GM12875 (cell line): Measurements from ENCODE around the gene IQCE.

Experiments used
- H3K4me3 ChIP-seq: one replicate; pipeline ENCODE4 v1.5.1; 2011; ENCODE audit warnings: low read depth, low read length, control low read depth
- CTCF ChIP-seq: IDR thresholded peaks from 2 replicates; pipeline ENCODE4 v1.5.1; 2011; ENCODE audit warnings: low read depth, mild to moderate bottlenecking, control low read depth, inconsistent platforms, low read length, moderate library complexity, borderline replicate concordance; ENCODE audit not compliant: insufficient read depth

The IQCE gene

DNA sequence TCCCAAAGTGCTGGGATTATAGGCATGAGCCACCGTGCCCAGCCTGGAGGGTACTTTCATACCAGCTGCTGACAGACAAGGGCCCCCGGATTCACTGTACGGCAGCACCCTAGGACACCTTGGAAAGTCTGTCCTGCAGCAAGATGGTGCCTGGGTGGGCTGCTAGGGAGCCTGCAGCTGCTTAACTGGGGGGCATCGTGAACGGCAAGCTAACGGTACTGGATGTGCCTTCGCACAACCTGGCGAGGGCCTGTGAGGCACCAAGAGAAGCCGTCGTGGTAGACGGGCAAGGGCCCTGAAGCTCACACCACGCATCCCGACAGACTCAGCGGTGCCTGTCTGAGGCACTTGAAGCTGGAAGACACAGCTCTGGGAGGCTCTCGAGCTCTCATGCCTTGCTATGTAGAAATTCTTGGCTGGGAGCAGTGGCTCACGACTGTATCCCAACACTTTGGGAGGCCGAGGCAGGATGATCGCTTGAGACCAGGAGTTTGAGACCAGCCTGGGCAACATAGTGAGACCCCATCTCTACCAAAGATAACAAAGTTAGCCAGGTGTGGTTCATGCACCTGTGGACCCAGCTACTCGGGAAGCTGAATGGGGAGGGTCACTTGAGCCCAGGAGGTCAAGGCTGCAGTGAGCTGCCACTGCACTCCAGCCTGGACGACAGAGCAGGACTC lies 12.9 kb upstream of the IQCE start:
- TF ChIP-seq CTCF: no peak
- H3K4me3 ChIP-seq: no peak overlapping the region

GRCh38 chr7:2546776-2547586 lies 11.8 kb upstream of the IQCE start:
- TF ChIP-seq CTCF: no peak
- no peak overlapping the region for H3K4me3 ChIP-seq

DNA sequence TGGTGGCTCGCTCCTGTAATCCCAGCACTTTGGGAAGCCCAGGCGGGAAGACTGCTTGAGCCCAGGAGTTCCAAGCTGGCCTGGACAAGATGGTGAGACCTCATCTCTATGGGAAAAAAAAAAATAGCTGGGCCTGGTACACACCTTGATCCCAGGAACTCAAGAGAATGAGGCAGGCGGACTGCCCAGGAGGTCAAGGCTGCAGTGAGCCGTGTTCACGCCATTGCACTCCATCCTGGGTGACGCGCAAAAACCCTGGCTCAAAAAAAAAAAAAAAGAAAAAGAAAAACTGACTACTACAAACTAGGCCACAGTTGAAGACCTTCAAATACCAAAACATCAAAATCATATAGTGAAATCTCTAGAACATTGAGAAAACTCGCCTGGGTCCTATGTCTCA lies 7.4 kb upstream of the IQCE start:
- no peak for TF ChIP-seq CTCF
- H3K4me3 ChIP-seq: no peak overlapping the region

DNA sequence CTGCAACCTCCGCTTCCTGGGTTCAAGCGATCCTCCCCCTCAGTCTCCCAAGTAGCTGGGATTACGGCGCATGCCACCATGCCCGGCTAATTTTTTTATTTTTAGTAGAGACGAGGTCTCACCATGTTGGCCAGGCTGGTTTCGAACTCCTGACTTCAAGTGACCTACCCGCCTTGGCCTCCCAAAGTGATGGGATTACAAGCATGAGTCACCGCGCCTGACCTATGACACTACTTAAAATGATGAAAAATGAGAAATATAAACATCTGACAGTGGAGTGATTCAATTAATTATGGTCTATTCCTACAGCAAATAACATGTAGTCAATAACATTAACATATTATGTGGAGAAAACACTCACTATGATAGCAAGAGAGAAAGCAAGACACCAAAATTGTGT lies 5.7 kb upstream of the IQCE start:
- no peak for TF ChIP-seq CTCF

GRCh38 chr7:2553831-2554581 lies 4.8 kb upstream of the IQCE start:
- H3K4me3 ChIP-seq: peak overlapping the region; percentile 83
- no peak for TF ChIP-seq CTCF

More for the DNA sequence above, 5.7 kb upstream of the IQCE start:
- H3K4me3 ChIP-seq: no peak overlapping the region

DNA sequence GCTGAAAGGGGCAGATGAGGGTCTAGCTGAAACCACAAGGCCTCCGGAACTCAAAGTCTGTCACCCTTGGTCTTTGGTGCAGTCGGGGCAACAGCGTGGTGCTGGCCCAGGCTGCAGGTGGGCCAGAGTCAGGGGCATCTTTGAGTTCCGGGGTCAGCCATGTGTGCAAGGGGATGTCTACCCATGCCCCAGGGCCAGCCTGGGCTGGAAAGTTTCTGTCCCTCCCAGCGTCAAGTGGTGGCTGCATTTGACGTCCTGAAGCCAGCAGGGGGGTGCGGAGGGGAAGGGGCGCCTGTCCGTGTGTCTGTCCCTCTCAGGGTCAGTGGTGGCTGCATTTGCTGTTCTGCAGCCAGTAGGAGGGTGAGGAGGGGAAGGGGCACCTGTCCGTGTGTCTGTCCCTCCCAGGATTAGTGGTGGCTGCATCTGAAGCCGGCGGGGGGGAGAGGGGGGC lies 4.1 kb upstream of the IQCE start:
- H3K4me3 ChIP-seq: peak overlapping the region; percentile 83
- TF ChIP-seq CTCF: peak; percentile 27; the same call in 1 of the 2 replicates
